Natural killer cell treated with Interleukin-12 subunit alpha and Interleukin-12 subunit beta and Interleukin-15 and Interleukin-18, amount 100 ng/mL, for 72 hours (primary cell): ENCODE results near the gene CLUH. TPM values are rescaled to one million over a fixed set of nuclear protein-coding genes. Genes with fewer than 3 reads are reported as not detected.
A peak's percentile ranks its signal among the peaks of the same experiment; 100 is the strongest.

Source experiments
- ATAC-seq, 2 donors: fragments of 150-1000 bp; cut with Tn5 transposase in 1 of 2; sonication (Bioruptor Pico), chemical (Tn5 transposase) in 1 of 2; 2 replicates each; pipeline ENCODE4 v1.10.0; 2021
- DNase-seq: peaks from one replicate; pipeline ENCODE4 v3.0.0; 2022; ENCODE audit warnings: low spot score
- H3K27ac Mint-ChIP-seq, 2 donors: 1 replicate in 1 of 2; 2 replicates in 1 of 2; pipeline ENCODE4 v1.8.0; 2022; ENCODE audit warnings: mixed read lengths in 2 of 2, mild to moderate bottlenecking in 1 of 2, moderate library complexity in 1 of 2
- H3K27me3 Mint-ChIP-seq, 2 donors: 1 replicate in 1 of 2; 2 replicates in 1 of 2; pipeline ENCODE4 v1.8.0; 2022; ENCODE audit warnings: mixed read lengths in 2 of 2
- H3K36me3 Mint-ChIP-seq: one replicate; pipeline ENCODE4 v1.8.0; 2022; ENCODE audit warnings: mixed read lengths
- H3K4me1 Mint-ChIP-seq, 2 donors: 1 replicate in 1 of 2; 2 replicates in 1 of 2; pipeline ENCODE4 v1.8.0; 2022; ENCODE audit warnings: low read depth in 2 of 2, mixed read lengths in 2 of 2, mild to moderate bottlenecking in 1 of 2
- H3K4me3 Mint-ChIP-seq: one replicate; pipeline ENCODE4 v1.8.0; 2022; ENCODE audit warnings: mixed read lengths
- H3K9me3 Mint-ChIP-seq: 2 replicates; pipeline ENCODE4 v1.8.0; 2022; ENCODE audit warnings: mixed read lengths
- total RNA-seq, 2 donors: library from RNA; stranded (reverse); gene quantifications; one replicate each; pipeline ENCODE4 v1.2.3, GENCODE V29; 2022

Gene CLUH
- total RNA-seq, 2 donors from 2014 or later = 65.7 to 195 TPM

DNA sequence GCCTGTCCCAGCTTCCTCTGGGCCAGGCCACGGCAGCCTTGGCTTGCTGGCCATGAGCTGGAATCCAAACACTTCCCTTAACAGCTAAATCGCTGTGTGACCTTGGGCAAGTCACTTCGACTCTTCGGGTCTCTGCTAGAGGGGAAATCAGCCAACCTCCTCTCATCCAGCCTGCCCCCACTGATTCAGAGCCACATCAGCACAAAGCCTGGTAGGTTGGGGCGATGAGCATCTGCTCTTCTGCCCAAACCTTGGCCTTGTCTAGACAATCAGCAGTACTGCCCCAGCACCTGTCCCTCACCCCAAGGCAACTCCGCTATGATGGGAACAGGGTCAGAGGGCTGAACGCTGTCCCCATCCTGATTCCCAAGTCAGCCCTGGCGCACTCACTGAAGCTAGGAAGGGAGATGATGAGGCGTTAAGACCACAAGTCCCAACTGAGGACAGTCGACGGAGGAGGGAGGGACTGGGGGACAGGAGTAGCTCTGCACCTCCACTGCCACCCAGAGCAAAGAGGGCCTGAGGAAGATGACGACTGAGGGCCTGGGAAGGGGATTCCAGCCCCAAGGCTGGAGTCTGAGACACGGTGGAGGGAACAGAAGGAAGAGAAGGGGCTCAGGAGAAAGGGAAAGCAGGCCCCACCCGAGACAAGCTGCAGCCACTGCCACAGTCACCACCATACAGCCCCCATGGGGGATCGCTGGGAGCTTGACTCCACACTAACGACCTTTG, 1.3 kb downstream of the CLUH start:
- H3K4me1 Mint-ChIP-seq = peaks cover 30 to 35% of the 10 kb centered on the region in 2 donors
- peak overlapping the region; percentile 50 to 74 for H3K27ac Mint-ChIP-seq
- DNase-seq (no peak), ATAC-seq (no peak)
- no peaks in the 10 kb centered on the region for H3K36me3 Mint-ChIP-seq
- H3K27me3 Mint-ChIP-seq = no peaks in the 10 kb centered on the region
- H3K4me3 Mint-ChIP-seq = peak overlapping the region; percentile 91
- H3K9me3 Mint-ChIP-seq = no peaks in the 10 kb centered on the region

- DNase-seq (no peak), ATAC-seq (no peak)
- no peaks in the 10 kb centered on the region for H3K27me3 Mint-ChIP-seq
- no peaks in the 10 kb centered on the region for H3K36me3 Mint-ChIP-seq
- no peaks in the 10 kb centered on the region for H3K9me3 Mint-ChIP-seq
- H3K4me1 Mint-ChIP-seq = peaks cover 36 to 37% of the 10 kb centered on the region in 2 donors
- H3K27ac Mint-ChIP-seq = peak overlapping the region in 1 of 2 donors; percentile 50
- peak overlapping the region; percentile 91 for H3K4me3 Mint-ChIP-seq
Measured at GRCh38 chr17:2709183-2709661, 2.3 kb downstream of the CLUH start.

DNA sequence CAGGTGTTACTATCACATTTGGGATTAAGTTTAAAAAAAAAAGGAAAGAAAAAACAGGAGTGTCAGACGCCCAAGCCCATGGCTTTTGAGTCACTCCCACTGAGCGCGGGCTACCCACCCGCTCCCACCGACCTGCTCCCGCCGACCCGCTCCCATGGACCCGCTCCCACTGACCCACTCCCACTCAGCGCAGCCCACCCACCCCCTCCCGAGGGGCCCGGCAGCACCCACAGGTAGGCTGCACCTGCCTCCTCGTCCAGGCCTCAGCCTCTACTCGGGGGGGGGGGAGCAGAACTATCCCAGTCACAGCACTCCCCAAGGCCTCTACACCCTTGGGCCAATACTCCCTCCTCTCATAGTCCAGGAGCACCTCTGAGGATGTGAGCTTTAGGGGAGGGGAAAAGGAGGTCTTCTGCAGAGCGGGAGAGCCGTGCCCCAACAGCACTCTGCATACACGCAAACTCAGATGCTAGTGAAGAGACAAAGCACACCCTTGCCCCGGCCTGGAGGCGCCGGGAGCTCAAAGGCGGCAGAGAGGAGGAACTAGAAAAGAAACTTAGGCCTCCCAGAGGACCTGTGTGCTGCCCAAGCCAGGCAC, 2.9 kb downstream of the CLUH start:
- H3K9me3 Mint-ChIP-seq = no peaks in the 10 kb centered on the region
- H3K36me3 Mint-ChIP-seq = no peaks in the 10 kb centered on the region
- H3K27me3 Mint-ChIP-seq = no peaks in the 10 kb centered on the region
- H3K4me1 Mint-ChIP-seq = peaks cover 36 to 37% of the 10 kb centered on the region in 2 donors
- H3K4me3 Mint-ChIP-seq = peak overlapping the region; percentile 91
- DNase-seq = no peak
- ATAC-seq = no peak
- H3K27ac Mint-ChIP-seq = no peak overlapping the region

- Mint-ChIP-seq H3K9me3 (no peaks in the 10 kb centered on the region), H3K4me1 (peaks cover 36 to 37% of the 10 kb centered on the region in 2 donors), H3K4me3 (peak overlapping the region; percentile 15), H3K36me3 (no peaks in the 10 kb centered on the region), H3K27me3 (no peaks in the 10 kb centered on the region), H3K27ac (no peak overlapping the region)
- DNase-seq (no peak), ATAC-seq (no peak)
Measured at GRCh38 chr17:2707721-2708584, 3.6 kb downstream of the CLUH start.

- Mint-ChIP-seq H3K4me3 (no peak overlapping the region), H3K27ac (no peak overlapping the region)
Measured at GRCh38 chr17:2706911-2707510, 4.6 kb downstream of the CLUH start.

GRCh38 chr17:2705888-2706795, 5.4 kb downstream of the CLUH start:
- ATAC-seq (no peak), DNase-seq (peak; percentile 56)
- H3K27me3 Mint-ChIP-seq = no peaks in the 10 kb centered on the region
- H3K27ac Mint-ChIP-seq = peak overlapping the region in 1 of 2 donors; percentile 23
- H3K9me3 Mint-ChIP-seq = no peaks in the 10 kb centered on the region
- no peak overlapping the region for H3K4me3 Mint-ChIP-seq
- H3K4me1 Mint-ChIP-seq = peaks cover 27 to 33% of the 10 kb centered on the region in 2 donors
- H3K36me3 Mint-ChIP-seq = no peaks in the 10 kb centered on the region

More at GRCh38 chr17:2706911-2707510, 4.6 kb downstream of the CLUH start:
- Mint-ChIP-seq H3K9me3 (no peaks in the 10 kb centered on the region), H3K27me3 (no peaks in the 10 kb centered on the region), H3K4me1 (peaks cover 29 to 34% of the 10 kb centered on the region in 2 donors), H3K36me3 (no peaks in the 10 kb centered on the region)
- DNase-seq = no peak
- ATAC-seq = no peak

DNA sequence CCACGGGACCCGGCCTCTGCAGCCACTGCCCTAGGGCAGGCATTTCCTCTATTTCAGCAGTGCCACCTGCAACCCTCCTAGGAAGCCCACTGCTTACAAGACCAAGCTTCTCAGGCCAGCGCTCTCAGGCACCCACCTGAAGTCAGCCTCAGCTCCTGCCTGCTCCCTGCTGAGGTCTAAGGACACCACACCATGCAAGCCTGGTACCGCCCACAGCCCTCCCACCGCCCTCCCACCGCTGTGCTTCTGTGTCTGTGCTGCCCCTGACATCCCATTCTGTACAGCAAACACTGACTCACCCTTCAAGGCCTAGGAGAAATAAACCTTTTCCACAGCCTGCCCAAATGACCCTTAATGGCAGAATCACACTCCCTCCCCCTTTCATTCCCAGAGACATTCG, 6.3 kb downstream of the CLUH start:
- Mint-ChIP-seq H3K27ac (peak overlapping the region in 1 of 2 donors; percentile 23), H3K4me1 (peaks cover 23 to 30% of the 10 kb centered on the region in 2 donors)
- no peak for ATAC-seq

DNA sequence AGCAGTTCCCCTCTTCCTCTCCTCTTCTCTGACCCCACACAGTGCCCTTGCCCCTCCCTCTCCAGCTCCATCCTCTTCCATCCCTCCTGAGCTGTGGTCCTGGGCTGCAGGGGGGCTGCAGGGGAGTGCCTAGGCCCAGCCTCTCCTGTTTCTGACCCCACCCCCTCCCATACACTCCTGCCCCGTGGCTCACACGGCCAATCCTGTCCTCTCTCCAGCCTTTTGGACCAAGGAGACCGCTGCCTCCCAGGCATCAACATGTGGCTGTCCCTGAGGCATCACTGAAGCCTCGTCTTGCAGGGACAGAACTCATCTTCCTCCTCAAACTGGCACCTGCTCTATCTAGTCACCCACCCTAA, 6.7 kb downstream of the CLUH start:
- no peaks in the 10 kb centered on the region for H3K27me3 Mint-ChIP-seq

More for the DNA sequence above, 6.3 kb downstream of the CLUH start:
- no peaks in the 10 kb centered on the region for H3K27me3 Mint-ChIP-seq
- no peak overlapping the region for H3K4me3 Mint-ChIP-seq
- DNase-seq = peak; percentile 35
- no peaks in the 10 kb centered on the region for H3K36me3 Mint-ChIP-seq
- no peaks in the 10 kb centered on the region for H3K9me3 Mint-ChIP-seq

GRCh38 chr17:2704031-2704889, 7.3 kb downstream of the CLUH start:
- H3K4me1 Mint-ChIP-seq = peaks cover 13 to 21% of the 10 kb centered on the region in 2 donors
- no peak overlapping the region for H3K27ac Mint-ChIP-seq
- H3K4me3 Mint-ChIP-seq = no peak overlapping the region
- no peaks in the 10 kb centered on the region for H3K36me3 Mint-ChIP-seq
- DNase-seq = no peak
- H3K9me3 Mint-ChIP-seq = no peaks in the 10 kb centered on the region
- H3K27me3 Mint-ChIP-seq = no peaks in the 10 kb centered on the region
- ATAC-seq = no peak

More for the DNA sequence above, 6.7 kb downstream of the CLUH start:
- Mint-ChIP-seq H3K4me3 (no peak overlapping the region), H3K9me3 (no peaks in the 10 kb centered on the region), H3K36me3 (no peaks in the 10 kb centered on the region), H3K4me1 (peaks cover 19 to 26% of the 10 kb centered on the region in 2 donors), H3K27ac (no peak overlapping the region)
- ATAC-seq = no peak
- DNase-seq = no peak

- H3K36me3 Mint-ChIP-seq = no peaks in the 10 kb centered on the region
- no peaks in the 10 kb centered on the region for H3K27me3 Mint-ChIP-seq
- no peak overlapping the region for H3K4me3 Mint-ChIP-seq
- no peaks in the 10 kb centered on the region for H3K9me3 Mint-ChIP-seq
- DNase-seq (no peak), ATAC-seq (no peak)
- no peak overlapping the region for H3K27ac Mint-ChIP-seq
- peaks cover 6 to 17% of the 10 kb centered on the region in 2 donors for H3K4me1 Mint-ChIP-seq
Measured at GRCh38 chr17:2703606-2704005, 8.0 kb downstream of the CLUH start.

GRCh38 chr17:2703181-2703580, 8.4 kb downstream of the CLUH start:
- H3K4me1 Mint-ChIP-seq = peaks cover 6 to 16% of the 10 kb centered on the region in 2 donors
- no peaks in the 10 kb centered on the region for H3K36me3 Mint-ChIP-seq
- no peak overlapping the region for H3K4me3 Mint-ChIP-seq
- no peaks in the 10 kb centered on the region for H3K27me3 Mint-ChIP-seq
- ATAC-seq (no peak), DNase-seq (no peak)
- H3K27ac Mint-ChIP-seq = no peak overlapping the region
- no peaks in the 10 kb centered on the region for H3K9me3 Mint-ChIP-seq
